A549 (cell line): ENCODE data around the gene PTPRK. TPM values are rescaled to one million over a fixed set of nuclear protein-coding genes. Genes with fewer than 3 reads are reported as not detected.

Source experiments
- ATAC-seq, 2 experiments: fragments of 200-7000 bp in 1 of 2; fragments of >200 bp in 1 of 2; cut with Nextera tagmentation in 1 of 2; cut with Tn5 transposase in 1 of 2; 3 replicates each; pipeline versions ENCODE4 v1.8.0 to v1.9.1; 2018 to 2020; ENCODE audit warnings: mild to moderate bottlenecking in 1 of 2, moderate library complexity in 1 of 2
- CTCF ChIA-PET: fragments of 300-600 bp; sonication (Branson Sonifier 250); formaldehyde crosslinking; extraction: SDS; loops from one replicate; lab custom pipeline; 2021; ENCODE audit warnings: antibody characterized with exemption, inconsistent platforms; lab: Yijun Ruan, JAX
- POLR2A ChIA-PET: fragments of 350-600 bp; formaldehyde crosslinking; extraction: SDS; loops from one replicate; lab custom pipeline; 2021; ENCODE audit warnings: antibody characterized with exemption, inconsistent platforms; lab: Yijun Ruan, JAX
- DNase-seq, 2 experiments: peaks; one replicate each; pipeline versions ENCODE4 v3.0.0 to v3.0.0-alpha.2; 2011 to 2016; ENCODE audit warnings: low read depth in 1 of 2, low spot score in 1 of 2
- FAIRE-seq: peaks from 2 replicates; lab custom pipeline; 2011; peaks lifted over from hg19 to GRCh38; lab: Jason Lieb, UNC
- H3K27ac ChIP-seq, 2 experiments: fragments of >200 bp; sonication (Bioruptor Twin); formaldehyde crosslinking; 3 replicates each; pipeline ENCODE4 v1.5.1; 2016 to 2017
- H3K4me1 ChIP-seq: fragments of >200 bp; sonication (Bioruptor Twin); formaldehyde crosslinking; 3 replicates; pipeline ENCODE4 v1.6.1; 2016
- H3K4me2 ChIP-seq: fragments of >200 bp; sonication (Bioruptor Twin); formaldehyde crosslinking; 3 replicates; pipeline ENCODE4 v1.6.1; 2016
- H3K4me3 ChIP-seq: fragments of >200 bp; sonication (Bioruptor Twin); formaldehyde crosslinking; 3 replicates; pipeline ENCODE4 v1.5.1; 2016
- H3K9me3 ChIP-seq: fragments of >200 bp; sonication (Bioruptor Twin); formaldehyde crosslinking; 3 replicates; pipeline ENCODE4 v1.6.1; 2016
- ATOH8 ChIP-seq: fragments of 250-450 bp; sonication (Bioruptor Pico); IDR thresholded peaks from 2 replicates; pipeline ENCODE4 v1.5.0; 2020; ENCODE audit warnings: low read depth, mild to moderate bottlenecking, moderate library complexity
- BHLHE40 ChIP-seq: IDR thresholded peaks from 2 replicates; pipeline ENCODE4 v1.6.1; 2012; ENCODE audit warnings: low read depth, low read length, inconsistent platforms
- CBX2 ChIP-seq: fragments of 200-600 bp; sonication (generic); IDR thresholded peaks from 2 replicates; pipeline ENCODE4 v1.6.1; 2016; ENCODE audit warnings: low read depth, mild to moderate bottlenecking, borderline replicate concordance
- CHD4 ChIP-seq: fragments of 200-600 bp; sonication (generic); IDR thresholded peaks from 2 replicates; pipeline ENCODE4 v1.6.1; 2016; ENCODE audit warnings: antibody characterized with exemption, mild to moderate bottlenecking, borderline replicate concordance
- EHMT2 ChIP-seq: fragments of 200-600 bp; sonication (generic); IDR thresholded peaks from 2 replicates; pipeline ENCODE4 v1.6.1; 2016; ENCODE audit warnings: antibody characterized with exemption, low read depth, mild to moderate bottlenecking, moderate library complexity
- EP300 ChIP-seq, 2 experiments: fragments of >200 bp; sonication (Bioruptor Twin); formaldehyde crosslinking; IDR thresholded peaks; 2 replicates in 1 of 2; 3 replicates in 1 of 2; pipeline ENCODE4 v1.6.1; 2016 to 2017
- ESRRA ChIP-seq: fragments of 150-350 bp; IDR thresholded peaks from 2 replicates; pipeline ENCODE4 v1.6.1; 2014; ENCODE audit warnings: mild to moderate bottlenecking, low read length, borderline replicate concordance
- HEYL ChIP-seq: fragments of 250-450 bp; sonication (Bioruptor Pico); IDR thresholded peaks from 2 replicates; pipeline ENCODE4 v1.8.0; 2021; ENCODE audit warnings: mild to moderate bottlenecking, moderate library complexity
- HOXB13 ChIP-seq: fragments of 250-450 bp; sonication (Bioruptor Pico); IDR thresholded peaks from 2 replicates; pipeline ENCODE4 v1.5.0; 2020; ENCODE audit warnings: low read depth, mild to moderate bottlenecking, moderate library complexity
- JUN ChIP-seq, 2 experiments: fragments of >200 bp; sonication (Bioruptor Twin); formaldehyde crosslinking; IDR thresholded peaks; 2 replicates in 1 of 2; 3 replicates in 1 of 2; pipeline ENCODE4 v1.6.1; 2016 to 2017
- MAFK ChIP-seq: fragments of 450-650 bp; IDR thresholded peaks from 2 replicates; pipeline ENCODE4 v1.6.1; 2014; ENCODE audit not compliant: partially characterized antibody
- MAZ ChIP-seq: fragments of 150-350 bp; IDR thresholded peaks from 2 replicates; pipeline ENCODE4 v1.6.1; 2014; ENCODE audit warnings: antibody characterized with exemption, low read depth, low read length, borderline replicate concordance
- NFE2L2 ChIP-seq: fragments of 150-350 bp; conservative IDR thresholded peaks from 2 replicates; pipeline ENCODE4 v1.6.1; 2014; ENCODE audit warnings: low read length
- NPAS2 ChIP-seq: fragments of 250-450 bp; sonication (Bioruptor Pico); IDR thresholded peaks from 2 replicates; pipeline ENCODE4 v1.8.0; 2022; ENCODE audit warnings: mild to moderate bottlenecking, moderate library complexity, borderline replicate concordance
- POLR2AphosphoS2 ChIP-seq: conservative IDR thresholded peaks from 2 replicates; pipeline ENCODE4 v1.6.1; 2012; ENCODE audit warnings: low read length, improper control_type of control experiment, inconsistent platforms
- RARB ChIP-seq: fragments of 250-450 bp; sonication (Bioruptor Pico); IDR thresholded peaks from 2 replicates; pipeline ENCODE4 v1.8.0; 2021; ENCODE audit warnings: mild to moderate bottlenecking, moderate library complexity
- RCOR1 ChIP-seq: fragments of 150-350 bp; IDR thresholded peaks from 2 replicates; pipeline ENCODE4 v1.6.1; 2014; ENCODE audit warnings: antibody characterized with exemption, low read length, low read depth
- TFCP2L1 ChIP-seq: fragments of 250-450 bp; sonication (Bioruptor Pico); IDR thresholded peaks from 2 replicates; pipeline ENCODE4 v1.5.0; 2021; ENCODE audit warnings: mild to moderate bottlenecking
- ZC3H11A ChIP-seq: fragments of 450-650 bp; IDR thresholded peaks from 2 replicates; pipeline ENCODE4 v1.6.1; 2014; ENCODE audit warnings: antibody characterized with exemption, mild to moderate bottlenecking
- ZFP36 ChIP-seq: fragments of 450-650 bp; IDR thresholded peaks from 2 replicates; pipeline ENCODE4 v1.6.1; 2014; ENCODE audit warnings: borderline replicate concordance; ENCODE audit not compliant: partially characterized antibody
- ZNF302 ChIP-seq: fragments of 250-450 bp; sonication (Bioruptor Pico); IDR thresholded peaks from 2 replicates; pipeline ENCODE4 v1.9.0; 2021; ENCODE audit warnings: inconsistent platforms, mild to moderate bottlenecking, moderate library complexity
- WGBS: methylation state at CpG from one replicate; pipeline ENCODE4 v1.1.6; 2017; ENCODE audit errors: missing lambda C conversion rate; 5-methylcytosine and 5-hydroxymethylcytosine counted together
- polyA plus RNA-seq, 4 experiments: library from polyadenylated mRNA; depleted of rRNA in 3 of 4; stranded (reverse); fragments of >200 nt; fragmentation: RNase III in 1 of 4; extraction: RNeasy Plus Mini Kit Qiagen cat#74134 plus additional on column Dnase treatment in 1 of 4; gene quantifications; 2 replicates in 3 of 4; 3 replicates in 1 of 4; pipeline ENCODE4 v1.2.3, GENCODE V29; 2011 to 2017
- TF ChIP-seq, protein P1 (sequence below): fragments of >200 bp; sonication (Bioruptor Twin); formaldehyde crosslinking; IDR thresholded peaks from 3 replicates; pipeline ENCODE4 v1.6.1; 2016
- TF ChIP-seq, protein P2 (sequence below): fragments of 250-450 bp; sonication (Bioruptor Pico); IDR thresholded peaks from 2 replicates; pipeline ENCODE4 v1.5.0; 2021; ENCODE audit warnings: mild to moderate bottlenecking, moderate library complexity, borderline replicate concordance
- TF ChIP-seq, protein P3 (sequence below): IDR thresholded peaks from 2 replicates; pipeline ENCODE4 v1.6.1; 2012
- TF ChIP-seq, protein P4 (sequence below): fragments of 150-350 bp; IDR thresholded peaks from 2 replicates; pipeline ENCODE4 v1.6.1; 2014; ENCODE audit warnings: low read depth, mild to moderate bottlenecking, low read length

The PTPRK gene
- polyA plus RNA-seq, 2 of the 4 experiments (the other 2 are of a cell fraction): 14.4 to 16.1 TPM

DNA sequence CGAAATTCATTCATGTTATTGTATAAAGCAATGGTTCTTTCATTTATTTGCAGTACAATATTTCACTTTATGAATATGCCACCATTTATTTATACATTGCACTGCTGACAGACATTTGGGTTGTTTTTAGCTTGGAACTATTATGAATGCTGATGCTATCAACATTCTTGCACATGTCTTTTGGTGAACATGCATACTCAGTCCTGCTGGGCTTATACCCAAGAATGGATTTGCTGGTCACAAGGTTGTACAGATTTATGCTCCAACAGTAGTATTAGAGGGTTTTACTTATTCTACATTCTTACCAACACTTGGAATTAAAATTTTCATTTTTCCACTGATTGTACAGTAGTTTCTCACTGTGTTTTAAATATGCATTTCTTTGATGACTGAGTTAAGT, 126.2 kb downstream of the PTPRK start:
- 96% methylated on average over 1 of the region's 1 CpG for WGBS
- POLR2A ChIA-PET: no interaction called here
- no peak for ATAC-seq

DNA sequence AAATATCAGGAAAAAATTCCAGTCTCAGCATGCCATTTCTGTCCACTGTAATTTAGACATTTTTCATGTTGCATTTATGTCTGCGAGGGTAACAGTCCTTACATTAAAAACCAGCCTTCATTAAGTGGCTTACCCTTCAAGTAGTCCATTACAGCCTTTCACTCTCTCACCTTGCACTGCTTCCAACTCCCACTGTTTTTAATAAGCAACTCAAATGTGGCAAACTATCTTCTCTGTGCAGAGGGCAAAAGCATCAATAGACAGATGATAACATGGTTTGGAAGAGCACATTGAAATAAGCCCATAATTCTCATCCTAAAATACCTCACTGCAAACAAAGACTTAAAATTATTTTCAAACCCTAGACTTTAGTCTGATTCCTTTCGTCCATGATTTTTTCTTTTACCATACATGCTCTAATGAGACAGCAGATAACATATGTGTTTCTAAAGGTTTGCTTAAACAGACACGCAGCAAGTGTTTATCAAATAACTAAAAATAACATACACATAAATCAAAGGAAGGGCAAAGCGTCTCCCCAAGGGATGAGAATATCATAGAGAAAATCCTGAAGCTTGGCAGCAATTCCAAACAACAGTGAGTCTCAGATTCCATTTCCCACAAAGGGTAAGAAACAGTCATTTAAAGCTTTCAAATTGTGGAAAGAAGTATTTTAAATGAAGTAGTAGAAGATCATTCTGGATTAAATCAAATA, 130.4 kb downstream of the PTPRK start:
- no peak for ATAC-seq
- H3K27ac ChIP-seq: no peak overlapping the region
- no peaks in the 10 kb centered on the region for H3K4me1 ChIP-seq
- no peak overlapping the region for H3K4me3 ChIP-seq
- ChIA-PET POLR2A (no interaction called here), CTCF (interaction anchor here (1.4 kb wide), 1 partner anchor 11 kb away, joined by 5 read pairs; no protein-coding TSS in a partner anchor)
- FAIRE-seq: no peak
- DNase-seq: no peak
- H3K9me3 ChIP-seq: no peaks in the 10 kb centered on the region
- TF ChIP-seq NPAS2 (CRISPR knock-in tag) (no peak), MAFK (no peak), CBX2 (no peak), ZC3H11A (no peak), ZFP36 (no peak), CHD4 (no peak), TFCP2L1 (no peak), ATOH8 (CRISPR knock-in tag) (no peak), HEYL (no peak), EP300 (IDR thresholded peaks at IDR 0.05) (no peak)
- H3K4me2 ChIP-seq: no peak overlapping the region
- WGBS: 77% methylated on average over 4 of the region's 4 CpGs

More for the DNA sequence above, 126.2 kb downstream of the PTPRK start:
- H3K4me1 ChIP-seq: no peaks in the 10 kb centered on the region
- CTCF ChIA-PET: no interaction called here
- H3K4me2 ChIP-seq: no peak overlapping the region
- TF ChIP-seq ZNF302 (CRISPR knock-in tag) (no peak), NFE2L2 (no peak), BHLHE40 (no peak), ESRRA (no peak), NPAS2 (CRISPR knock-in tag) (no peak), TFCP2L1 (no peak), POLR2AphosphoS2 (no peak), JUN (IDR thresholded peaks at IDR 0.05) (no peak), RCOR1 (no peak), EHMT2 (no peak), MAZ (no peak), HOXB13 (CRISPR knock-in tag) (no peak), RARB (CRISPR knock-in tag) (no peak)
- TF ChIP-seq, protein P1, sequence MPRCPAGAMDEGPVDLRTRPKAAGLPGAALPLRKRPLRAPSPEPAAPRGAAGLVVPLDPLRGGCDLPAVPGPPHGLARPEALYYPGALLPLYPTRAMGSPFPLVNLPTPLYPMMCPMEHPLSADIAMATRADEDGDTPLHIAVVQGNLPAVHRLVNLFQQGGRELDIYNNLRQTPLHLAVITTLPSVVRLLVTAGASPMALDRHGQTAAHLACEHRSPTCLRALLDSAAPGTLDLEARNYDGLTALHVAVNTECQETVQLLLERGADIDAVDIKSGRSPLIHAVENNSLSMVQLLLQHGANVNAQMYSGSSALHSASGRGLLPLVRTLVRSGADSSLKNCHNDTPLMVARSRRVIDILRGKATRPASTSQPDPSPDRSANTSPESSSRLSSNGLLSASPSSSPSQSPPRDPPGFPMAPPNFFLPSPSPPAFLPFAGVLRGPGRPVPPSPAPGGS: no peak
- TF ChIP-seq, protein P2, sequence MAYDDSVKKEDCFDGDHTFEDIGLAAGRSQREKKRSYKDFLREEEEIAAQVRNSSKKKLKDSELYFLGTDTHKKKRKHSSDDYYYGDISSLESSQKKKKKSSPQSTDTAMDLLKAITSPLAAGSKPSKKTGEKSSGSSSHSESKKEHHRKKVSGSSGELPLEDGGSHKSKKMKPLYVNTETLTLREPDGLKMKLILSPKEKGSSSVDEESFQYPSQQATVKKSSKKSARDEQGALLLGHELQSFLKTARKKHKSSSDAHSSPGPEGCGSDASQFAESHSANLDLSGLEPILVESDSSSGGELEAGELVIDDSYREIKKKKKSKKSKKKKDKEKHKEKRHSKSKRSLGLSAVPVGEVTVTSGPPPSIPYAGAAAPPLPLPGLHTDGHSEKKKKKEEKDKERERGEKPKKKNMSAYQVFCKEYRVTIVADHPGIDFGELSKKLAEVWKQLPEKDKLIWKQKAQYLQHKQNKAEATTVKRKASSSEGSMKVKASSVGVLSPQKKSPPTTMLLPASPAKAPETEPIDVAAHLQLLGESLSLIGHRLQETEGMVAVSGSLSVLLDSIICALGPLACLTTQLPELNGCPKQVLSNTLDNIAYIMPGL: no peak
- TF ChIP-seq, protein P3, sequence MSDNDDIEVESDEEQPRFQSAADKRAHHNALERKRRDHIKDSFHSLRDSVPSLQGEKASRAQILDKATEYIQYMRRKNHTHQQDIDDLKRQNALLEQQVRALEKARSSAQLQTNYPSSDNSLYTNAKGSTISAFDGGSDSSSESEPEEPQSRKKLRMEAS: no peak
- TF ChIP-seq, protein P4, sequence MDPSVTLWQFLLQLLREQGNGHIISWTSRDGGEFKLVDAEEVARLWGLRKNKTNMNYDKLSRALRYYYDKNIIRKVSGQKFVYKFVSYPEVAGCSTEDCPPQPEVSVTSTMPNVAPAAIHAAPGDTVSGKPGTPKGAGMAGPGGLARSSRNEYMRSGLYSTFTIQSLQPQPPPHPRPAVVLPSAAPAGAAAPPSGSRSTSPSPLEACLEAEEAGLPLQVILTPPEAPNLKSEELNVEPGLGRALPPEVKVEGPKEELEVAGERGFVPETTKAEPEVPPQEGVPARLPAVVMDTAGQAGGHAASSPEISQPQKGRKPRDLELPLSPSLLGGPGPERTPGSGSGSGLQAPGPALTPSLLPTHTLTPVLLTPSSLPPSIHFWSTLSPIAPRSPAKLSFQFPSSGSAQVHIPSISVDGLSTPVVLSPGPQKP: no peak
- no peaks in the 10 kb centered on the region for H3K9me3 ChIP-seq
- FAIRE-seq (no peak), DNase-seq (no peak)
- H3K27ac ChIP-seq: no peak overlapping the region
- H3K4me3 ChIP-seq: no peak overlapping the region
